ENCODE data around the gene SLC16A9. TPM values are rescaled to one million over a fixed set of nuclear protein-coding genes. Genes with fewer than 3 reads are reported as not detected.

The SLC16A9 gene
- total RNA-seq, 4 donors from 2014 or later = 0.17 to 0.82 (median 0.39) TPM

- TF ChIP-seq CTCF (IDR thresholded peaks at IDR 0.05; ENCODE audit: low read depth) = no peak
Observed at GRCh38 chr10:59666310-59666709, 43.3 kb downstream of the SLC16A9 start.

GRCh38 chr10:59657724-59658123 is 51.9 kb downstream of the SLC16A9 start:
- no peak for TF ChIP-seq CTCF (IDR thresholded peaks at IDR 0.05; ENCODE audit: low read depth)

GRCh38 chr10:59655309-59655708 is 54.3 kb downstream of the SLC16A9 start:
- TF ChIP-seq CTCF (IDR thresholded peaks at IDR 0.05; ENCODE audit: low read depth) = no peak

- no peak for TF ChIP-seq CTCF (IDR thresholded peaks at IDR 0.05; ENCODE audit: low read depth)
Observed at GRCh38 chr10:59654007-59654406, 55.6 kb downstream of the SLC16A9 start.

GRCh38 chr10:59651902-59652301 is 57.7 kb downstream of the SLC16A9 start:
- no peak for TF ChIP-seq CTCF (IDR thresholded peaks at IDR 0.05; ENCODE audit: low read depth)

GRCh38 chr10:59649606-59650346 is 59.9 kb downstream of the SLC16A9 start:
- TF ChIP-seq CTCF (IDR thresholded peaks at IDR 0.05; ENCODE audit: low read depth) = no peak

- TF ChIP-seq CTCF (IDR thresholded peaks at IDR 0.05; ENCODE audit: low read depth) = no peak
Observed at GRCh38 chr10:59648711-59649201, 60.9 kb downstream of the SLC16A9 start.
